ENCODE data around the gene CNDP2.
"Not testable (repeated sequence)": the region's sequence is repeated elsewhere in the genome, so short reads cannot be mapped to it uniquely, and the experiment has no call there.

Gene CNDP2

DNA sequence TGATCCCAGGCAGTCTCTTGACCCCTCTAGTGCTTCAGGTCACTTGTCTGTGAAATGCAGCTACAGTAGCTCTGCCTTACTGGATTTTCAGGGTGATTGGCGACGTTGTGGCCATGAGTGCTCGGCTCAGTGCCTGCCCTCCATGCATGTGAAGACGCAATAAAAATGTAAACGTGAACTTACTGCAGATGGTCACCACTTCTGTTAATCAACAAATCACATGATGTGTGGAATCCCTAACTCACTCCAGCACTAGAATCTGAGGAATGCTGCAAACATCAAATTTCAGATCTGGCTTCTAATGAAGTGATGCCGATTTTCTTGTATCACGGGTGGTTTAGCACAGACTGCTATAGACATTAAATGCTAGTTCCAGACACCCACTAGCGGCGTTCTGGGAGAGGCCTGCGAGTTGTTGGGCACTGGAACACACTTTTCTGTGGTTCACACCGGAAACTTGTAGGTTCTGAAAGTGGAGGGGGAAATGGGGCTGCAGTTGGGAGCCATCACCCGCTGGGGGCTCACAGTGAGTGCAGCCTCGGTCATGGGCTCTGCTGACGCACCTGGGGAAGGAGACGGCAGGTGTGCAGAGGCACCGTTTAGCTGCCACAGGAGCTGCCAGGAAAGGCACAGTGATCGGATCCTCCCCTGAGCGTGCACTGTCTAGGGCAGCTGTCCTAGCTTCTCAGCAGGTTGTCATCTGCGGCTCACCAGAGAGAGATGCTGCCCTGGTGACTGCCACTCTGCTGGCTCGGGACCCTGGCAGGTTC, 44.7 kb downstream of the CNDP2 start:
- no peak for DNase-seq

DNA sequence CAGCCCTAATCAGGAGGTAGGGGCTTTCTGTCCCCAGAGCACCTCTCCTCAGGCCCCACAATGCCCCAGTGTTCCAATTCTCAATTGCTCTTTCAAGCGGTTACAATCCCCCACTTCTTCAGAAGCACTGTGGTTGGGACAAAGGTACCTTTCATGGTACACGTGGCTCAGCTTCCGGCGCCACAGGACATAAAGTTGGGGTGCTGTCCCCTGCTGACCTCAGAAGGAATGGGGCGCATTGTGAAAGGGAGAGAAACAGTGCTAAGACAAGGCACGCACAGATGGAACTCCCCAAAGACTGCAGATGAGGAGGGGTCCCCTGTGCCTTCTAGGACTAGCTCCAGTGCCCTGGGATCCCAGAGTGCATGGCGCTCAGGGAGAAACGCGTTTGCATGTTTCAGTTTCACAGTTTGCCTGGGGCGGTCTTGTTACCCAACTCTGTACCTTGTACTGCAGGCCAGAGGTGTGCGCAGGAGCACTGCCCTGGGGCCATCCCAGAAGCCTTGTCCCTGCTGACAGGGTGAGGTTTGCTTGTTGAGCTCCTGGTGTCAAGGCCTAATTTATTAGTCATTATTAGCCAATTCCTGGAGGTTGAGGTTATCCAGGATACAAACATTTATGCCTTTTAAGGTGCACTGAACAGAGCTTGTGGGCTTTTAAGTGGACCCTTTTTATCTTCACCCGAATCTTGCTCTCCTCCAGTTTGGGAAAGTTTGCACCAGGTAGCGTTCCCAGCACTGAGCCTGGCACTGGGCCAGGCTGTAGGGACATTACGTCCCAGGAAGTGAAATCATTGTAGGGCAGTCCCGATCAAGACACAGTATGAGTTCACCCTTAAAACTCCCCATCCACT, 45.8 kb downstream of the CNDP2 start:
- DNase-seq = no peak

DNA sequence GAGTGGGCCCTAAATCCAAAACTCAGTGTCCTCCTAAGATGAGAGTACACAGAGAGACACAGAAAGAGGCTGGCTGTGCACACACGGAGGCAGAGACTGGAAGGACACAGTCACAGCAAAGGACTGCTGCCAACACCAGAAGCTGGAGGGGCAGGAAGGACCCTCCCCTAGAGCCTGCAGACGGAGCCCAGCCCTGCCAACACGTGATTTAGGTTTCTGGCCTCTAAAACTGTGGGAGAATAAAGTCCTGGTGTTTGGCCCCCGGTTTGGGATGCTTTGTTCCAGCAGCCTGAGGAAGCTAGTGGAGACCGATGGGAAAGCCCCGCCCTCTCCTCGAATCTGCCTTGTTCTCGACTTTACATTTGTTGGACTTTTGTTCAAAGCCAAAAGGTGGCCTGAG, 48.7 kb downstream of the CNDP2 start:
- no peak for DNase-seq

DNA sequence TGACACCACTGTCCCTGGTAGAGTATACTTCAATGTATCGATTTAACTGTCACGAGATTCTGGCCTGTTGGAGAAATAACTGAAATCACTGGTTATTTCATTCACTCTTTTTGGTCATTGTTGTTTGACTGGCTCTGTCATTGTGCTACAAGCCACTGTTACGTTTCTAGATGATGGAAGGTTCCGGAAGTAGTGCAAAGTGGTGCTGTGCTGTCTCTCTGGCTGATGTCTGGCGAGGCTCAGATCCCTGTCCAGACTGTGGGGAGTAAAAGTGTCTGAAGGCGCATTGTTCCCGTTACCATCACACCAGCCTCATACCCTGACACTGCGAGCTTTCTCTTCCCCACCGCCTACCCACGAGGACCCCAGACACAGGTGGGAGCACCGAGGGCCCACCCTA, 49.8 kb downstream of the CNDP2 start:
- DNase-seq = no peak

DNA sequence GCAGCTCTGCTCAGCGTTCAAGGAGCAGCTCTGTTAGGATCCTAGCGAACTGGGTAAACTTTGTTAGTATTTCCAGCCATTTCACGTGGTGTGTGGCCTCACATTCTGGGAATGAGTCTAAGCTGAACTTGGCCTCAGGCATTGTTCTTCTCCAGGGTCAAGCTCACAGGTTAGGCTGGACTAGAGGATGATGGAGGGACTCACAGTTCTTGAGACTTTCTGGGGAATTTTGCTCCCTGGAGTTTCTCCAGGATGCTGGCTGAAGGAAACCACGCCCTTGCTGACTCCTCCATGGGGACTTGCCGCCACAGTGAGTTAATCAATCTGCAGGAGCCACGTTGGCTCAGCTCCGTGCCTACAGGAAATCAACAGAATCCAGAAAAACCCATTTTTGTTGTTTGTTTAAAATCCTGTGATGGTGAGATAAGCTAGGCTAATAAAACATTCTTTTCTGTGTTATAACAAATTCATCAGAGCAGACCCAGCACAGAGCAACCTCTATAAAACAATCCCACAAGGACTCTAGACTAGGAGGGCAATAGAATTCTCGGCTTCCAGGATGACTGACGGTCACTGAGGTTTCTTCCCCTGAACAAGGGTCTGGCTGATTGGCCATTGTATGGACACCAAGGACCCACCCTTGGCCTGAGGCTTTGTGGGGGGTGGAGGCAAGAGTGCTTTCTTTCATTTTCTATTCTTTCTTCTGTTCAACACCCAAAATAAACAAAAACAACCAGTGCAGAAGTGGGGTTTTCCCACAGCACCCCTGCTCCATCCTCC, 50.8 kb downstream of the CNDP2 start:
- no peak for DNase-seq

DNA sequence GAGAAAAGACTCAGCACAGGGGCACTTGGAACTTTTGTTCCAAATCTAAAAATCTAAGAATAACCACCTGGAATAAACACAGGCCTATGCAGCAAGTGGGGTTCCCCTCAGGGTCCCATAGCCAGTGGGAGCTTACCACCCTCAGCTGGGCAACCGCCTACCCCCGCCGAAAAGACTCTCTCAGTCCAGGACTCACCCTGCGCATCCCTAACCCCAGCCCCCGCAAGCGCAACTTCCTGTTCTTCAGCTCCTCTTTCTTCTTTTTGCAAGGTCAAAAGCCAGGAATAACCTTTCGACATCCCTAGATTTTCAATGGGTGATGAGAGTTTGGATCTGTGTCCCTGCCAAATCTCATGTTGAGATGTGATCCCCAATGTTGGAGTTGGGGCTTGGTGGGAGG, 51.7 kb downstream of the CNDP2 start:
- DNase-seq = no peak

DNA sequence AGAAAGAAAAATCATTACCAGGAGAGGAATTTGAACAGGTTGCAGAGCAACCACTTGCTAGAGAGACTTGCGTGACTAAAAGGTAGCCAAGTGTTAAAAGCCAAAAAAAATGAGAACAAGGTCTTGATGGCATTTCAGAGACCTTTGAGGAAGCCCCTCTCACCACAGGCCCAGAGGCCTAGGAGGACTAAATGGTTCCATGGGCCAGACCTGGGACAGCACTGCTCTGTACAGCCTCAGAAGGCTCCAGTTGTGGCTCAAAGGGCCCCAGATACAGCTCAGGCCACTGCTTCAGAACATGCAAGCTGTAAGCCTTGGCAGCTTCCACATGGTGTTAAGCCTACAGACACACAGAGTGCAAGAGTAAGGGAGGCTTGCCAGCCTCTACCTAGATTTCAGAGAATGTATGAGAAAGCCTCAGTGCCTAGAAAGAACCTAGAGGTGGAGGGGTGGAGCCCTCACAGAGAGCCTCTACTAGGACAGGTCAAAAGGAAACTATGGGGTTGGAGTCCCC, 53.5 kb downstream of the CNDP2 start:
- no peak for DNase-seq

DNA sequence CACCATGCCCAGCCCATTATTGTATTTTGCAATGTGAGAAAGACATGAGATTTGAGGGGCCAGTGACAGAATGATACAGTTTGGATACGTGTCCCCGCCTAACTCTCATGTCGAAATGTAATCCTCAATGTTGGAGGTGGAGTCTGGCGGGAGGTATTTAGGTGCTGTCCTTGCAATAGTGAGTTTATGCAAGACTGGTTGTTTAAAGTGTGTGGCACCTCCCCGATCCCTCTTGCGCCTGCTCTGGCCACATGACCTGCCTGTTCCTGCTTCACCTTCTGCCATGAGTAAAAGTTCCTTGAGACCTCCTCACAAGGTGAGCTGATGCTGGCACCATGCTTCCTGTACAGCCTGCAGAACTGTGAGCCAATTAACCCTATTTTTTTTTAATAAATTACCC, 54.7 kb downstream of the CNDP2 start:
- no peak for DNase-seq

DNA sequence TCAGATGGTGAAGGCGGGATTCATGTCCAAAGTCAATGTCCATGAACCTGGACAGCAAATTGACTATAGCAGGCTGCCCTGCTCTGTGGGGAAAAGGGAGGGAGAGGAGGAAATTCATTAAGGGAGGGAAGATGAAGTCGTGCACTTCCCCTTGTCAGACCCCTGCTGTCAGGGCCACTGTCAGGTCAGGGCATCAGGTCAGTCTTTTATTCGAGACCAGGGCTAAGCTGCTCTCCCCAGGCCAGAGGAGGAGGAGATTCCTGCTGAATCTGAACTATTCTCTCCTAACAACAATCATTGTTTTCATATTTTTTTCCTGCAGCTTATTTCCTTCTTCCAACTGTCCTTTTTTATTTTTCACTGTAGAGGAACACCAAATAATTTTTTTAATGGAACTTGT, 55.3 kb downstream of the CNDP2 start:
- no peak for DNase-seq

DNA sequence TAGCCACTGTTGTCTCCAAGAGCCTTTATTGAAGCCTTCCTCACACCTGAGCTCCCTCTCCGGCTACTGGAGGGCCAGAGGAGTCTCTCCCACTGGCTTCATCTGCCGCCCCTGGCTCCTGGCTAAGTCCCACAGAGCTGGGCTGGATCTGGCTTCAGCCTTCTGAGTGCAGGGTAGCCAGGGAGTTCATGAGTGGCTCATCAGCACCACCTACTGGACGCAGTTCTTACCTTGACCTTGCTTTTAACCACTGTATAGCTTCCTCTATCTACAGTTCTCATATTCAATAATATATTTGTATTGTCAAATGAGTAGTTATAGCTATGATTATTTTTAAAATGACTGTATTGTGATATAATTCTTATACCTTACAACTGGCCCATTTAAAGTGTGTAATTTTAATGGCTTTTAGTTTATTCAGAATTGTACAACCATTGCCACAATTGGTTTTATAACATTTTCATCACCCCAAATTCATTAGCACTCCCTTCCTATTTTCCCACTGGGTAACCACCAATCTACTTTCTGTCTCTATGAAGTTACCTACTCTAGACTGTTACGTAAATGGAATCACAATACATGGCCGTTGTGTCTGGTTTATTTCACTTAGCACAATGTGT, 55.9 kb downstream of the CNDP2 start:
- no peak for DNase-seq

DNA sequence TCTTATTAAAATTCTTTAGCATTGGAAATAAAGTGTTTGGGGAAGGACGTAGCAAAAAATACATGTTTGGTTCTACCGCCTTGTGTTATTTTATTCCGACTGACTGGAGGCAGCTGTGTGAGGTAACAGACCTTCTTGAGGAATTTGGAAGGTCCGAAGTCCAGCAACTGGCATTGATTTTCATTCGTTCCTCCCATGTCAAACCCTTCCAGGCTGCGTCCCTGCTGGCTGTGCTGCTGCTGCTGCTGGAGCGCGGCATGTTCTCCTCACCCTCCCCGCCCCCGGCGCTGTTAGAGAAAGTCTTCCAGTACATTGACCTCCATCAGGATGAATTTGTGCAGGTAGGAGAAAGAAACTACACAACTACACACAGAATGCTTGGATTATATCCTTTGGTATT, 60.0 kb downstream of the CNDP2 start:
- DNase-seq = no peak

DNA sequence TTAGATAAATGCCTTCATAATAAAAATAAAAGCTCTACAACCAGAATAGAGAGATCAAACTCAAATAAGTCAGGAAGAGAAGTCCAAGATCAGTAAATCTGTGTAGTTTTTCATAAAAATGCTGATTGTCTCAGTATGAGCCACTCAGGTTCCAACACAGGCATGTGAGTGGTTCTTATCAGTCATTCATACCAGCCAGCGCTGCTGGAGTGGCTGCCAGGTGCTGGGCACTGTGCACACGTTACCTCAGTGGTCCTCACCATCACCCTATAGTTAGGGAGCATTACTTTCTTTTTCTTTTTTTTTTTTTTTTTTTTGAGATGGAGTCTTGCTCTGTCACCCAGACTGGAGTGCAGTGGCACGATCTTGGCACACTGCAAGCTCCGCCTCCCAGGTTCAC, 61.9 kb downstream of the CNDP2 start:
- DNase-seq = no peak

DNA sequence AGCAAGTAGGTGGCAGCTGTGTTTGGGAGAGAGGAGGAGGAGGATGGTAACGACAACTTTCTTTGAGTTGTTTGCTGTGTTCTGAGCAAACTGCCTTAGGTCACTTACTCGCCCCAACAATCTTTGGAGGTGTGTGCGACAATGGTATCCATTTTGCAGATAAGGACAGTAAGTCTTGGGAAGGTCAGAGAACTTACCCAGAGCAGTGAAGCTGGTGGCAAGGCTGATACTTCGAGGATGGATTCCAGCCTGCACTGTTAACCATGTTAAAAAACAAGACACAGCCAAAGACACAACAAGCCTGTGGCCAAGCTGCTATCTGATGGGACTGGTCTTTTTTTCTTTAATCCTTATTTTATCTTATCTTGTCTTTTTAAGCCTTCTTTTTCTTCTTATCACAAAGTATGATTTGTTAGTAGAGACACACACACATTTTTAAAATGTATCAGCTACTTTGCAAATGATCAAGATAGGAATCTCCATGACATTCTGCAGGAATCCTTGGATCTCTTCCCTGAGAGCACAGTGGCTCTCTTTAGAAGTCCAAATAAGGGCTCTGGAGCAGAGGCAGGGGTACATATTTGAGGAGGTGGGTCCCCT, 66.1 kb downstream of the CNDP2 start:
- no peak for DNase-seq

DNA sequence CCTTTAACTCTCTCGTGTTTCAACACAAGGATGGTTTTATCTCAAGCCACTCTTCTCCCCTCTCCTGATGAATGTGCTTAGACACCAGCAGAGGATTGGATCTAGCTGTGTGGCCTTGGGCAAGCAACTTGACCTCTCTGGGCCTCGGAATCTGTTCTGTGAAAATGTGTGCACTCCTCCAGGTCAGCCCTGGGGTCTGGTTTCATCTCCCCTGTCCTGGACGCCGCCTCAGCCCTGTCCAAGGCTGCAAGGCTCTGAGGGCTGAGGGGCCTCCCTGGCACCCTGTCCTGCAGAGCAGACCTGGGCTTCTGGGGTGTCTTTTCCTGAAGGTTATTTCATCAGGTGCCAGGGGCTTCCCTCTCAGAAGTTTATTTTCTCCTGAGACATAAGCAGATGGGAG, 66.6 kb downstream of the CNDP2 start:
- DNase-seq = no peak

DNA sequence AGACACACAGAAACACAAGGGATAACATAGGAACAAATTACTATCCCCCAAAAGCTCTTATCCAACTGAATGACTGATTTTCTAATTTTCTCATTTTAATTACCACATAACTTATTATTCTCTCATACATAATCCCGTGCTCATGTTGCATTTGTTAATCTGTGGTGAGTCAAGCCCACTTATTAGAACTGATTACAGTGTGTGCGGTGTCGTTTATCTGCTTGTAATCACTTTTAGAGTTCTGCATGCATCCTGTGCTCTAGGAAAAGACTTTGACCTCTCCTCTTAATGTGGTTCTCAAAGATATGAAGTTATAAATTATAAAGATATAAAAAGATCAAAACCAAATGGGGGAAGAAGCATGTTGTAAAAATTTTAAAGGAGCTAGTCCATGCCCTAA, 67.8 kb downstream of the CNDP2 start:
- DNase-seq = no peak

DNA sequence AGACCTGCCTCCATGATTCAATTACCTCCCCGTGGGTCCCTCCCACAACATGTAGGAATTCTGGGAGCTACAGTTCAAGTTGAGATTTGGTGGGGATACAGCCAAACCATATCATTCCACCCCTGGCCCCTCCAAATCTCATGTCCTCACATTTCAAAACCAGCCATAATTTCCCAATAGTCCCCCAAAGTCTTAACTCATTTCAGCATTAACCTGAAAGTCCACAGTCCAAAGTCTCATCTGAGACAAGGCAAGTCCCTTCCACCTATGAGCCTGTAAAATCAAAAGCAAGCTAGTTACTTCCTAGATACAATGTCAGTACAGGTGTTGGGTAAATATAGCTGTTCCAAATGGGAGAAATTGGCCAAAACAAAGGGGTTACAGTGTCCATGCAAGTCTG, 69.0 kb downstream of the CNDP2 start:
- DNase-seq = not testable (repeated sequence)

DNA sequence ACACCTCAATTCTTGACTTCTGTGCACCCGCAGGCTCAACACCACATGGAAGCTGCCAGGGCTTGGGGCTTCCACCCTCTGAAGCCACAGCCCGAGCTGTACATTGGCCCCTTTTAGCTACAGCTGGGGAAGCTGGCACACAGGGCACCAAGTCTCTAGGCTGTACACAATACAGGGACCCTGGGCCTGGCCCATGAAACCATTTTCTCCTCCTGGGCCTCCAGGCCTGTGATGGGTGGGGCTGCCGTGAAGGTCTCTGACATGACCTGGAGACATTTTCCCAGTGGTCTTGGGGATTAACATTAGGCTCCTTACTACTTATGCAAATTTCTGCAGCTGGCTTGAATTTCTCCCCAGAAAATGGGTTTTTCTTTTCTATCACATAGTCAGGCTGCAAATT, 69.8 kb downstream of the CNDP2 start:
- DNase-seq = not testable (repeated sequence)

DNA sequence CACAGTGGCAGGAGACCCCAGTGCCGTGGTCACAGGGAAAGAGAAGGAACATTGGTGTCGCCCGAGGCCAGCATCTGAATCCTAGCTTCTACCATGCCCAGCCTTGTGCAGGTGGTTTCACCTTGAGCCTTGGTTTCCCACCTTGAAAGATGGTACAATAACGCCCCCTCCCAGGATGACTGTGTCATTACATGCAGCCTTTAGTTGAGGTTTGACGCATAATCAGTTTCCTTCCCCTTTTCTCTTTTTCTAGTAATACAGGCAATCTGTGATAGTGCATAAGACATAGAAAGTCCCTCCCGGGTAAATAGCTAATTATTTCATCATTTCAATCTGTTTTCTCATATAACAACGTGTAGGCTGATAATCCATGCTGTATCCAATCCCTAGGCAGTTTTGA, 71.7 kb downstream of the CNDP2 start:
- no peak for DNase-seq

DNA sequence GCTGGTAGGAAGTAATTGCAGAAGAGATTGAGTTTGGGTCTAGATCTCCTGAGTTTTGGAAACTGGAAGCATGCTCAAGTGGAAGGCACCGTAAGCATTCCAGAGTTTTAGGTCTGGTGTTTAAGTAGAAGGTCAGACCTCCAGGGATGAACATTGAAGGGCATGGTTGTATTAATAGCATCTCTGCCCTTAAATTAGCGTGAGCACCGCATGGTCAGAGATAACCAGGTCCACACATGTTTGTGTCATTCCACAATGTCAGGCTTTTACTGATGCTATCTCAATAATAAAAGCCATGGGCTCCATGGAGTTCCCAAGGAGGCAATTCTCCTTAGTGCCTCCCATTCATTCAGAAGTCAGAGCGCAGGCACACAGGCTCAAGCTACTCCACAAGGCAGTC, 73.2 kb downstream of the CNDP2 start:
- DNase-seq = no peak

DNA sequence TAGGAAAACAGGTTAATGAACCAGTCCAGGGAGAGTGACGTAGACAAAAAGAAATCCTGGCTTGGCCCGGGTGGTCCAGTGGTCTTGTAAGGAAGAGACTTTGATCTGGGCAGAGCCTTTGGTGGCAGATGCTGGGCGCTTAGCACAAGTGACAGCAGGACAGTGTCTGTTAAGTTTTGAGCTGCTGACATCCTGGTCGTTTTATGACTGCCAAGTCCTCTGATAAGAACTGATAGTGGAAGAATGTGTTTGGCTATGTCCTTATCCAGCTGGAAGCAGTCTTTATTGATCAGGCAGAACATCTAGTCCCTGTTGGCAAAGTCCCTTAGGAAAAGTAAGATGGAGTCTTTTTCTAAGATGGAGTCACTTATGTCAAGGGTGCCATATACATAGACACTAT, 74.1 kb downstream of the CNDP2 start:
- DNase-seq = no peak

DNA sequence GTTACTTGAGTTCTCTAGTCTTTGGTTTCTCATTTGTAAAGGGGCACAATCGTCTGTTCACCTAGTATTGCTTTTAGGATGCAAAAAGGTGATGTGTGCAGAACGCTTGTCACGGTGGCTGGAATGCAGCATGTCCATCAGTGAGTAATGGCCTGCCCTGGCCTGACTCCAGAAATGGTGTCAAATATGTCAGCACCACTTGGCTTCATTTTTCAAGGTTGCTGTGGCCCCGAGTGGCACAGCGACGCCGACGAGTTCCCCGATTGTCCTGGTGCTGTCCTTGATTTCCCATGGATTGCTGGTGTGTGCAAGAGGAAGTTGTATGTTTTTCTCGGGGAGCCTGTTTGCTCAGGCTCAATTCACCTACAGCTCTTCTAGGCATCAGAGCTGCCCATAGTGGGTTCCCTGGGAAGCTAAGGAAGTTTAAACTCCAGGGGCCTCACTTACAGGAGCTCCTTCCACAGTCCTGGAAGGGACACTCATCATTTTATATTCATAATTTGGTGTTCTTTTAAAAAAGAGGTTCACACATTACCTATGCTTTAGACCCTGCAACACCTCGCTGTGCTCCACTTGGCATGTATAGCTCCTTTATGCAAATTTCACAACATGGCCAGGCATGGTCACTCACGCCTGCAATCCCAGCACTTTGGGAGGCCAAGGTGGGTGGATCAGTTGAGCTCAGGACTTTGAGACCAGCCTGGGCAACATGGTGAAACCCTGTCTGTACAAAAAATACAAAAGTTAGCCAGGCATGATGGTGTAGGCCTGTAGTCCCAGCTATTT, 75.9 kb downstream of the CNDP2 start:
- DNase-seq = no peak

DNA sequence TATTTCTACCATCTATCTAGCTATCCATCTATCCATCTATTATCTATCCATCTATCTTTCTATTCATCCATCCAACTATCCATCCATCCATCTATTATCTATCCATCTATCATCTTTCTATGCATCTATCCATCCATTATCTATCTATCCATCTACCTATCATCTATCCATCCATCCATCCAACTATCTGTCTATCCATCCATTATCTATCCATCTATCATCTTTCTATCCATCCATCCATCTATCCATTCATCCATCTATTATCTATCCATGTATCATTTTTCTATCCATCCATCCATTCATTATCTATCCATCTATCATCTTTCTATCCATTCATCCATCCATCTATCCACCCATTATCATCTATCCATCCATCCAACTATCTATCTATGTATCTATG, 76.9 kb downstream of the CNDP2 start:
- no peak for DNase-seq

Measured in GOT3 (cell line).